NCI-H82 treated with DMSO at 0.1 percent for 48 hours (cell line): ENCODE results near the gene KRT35.
"Not testable (repeated sequence)": the region's sequence is repeated elsewhere in the genome, so short reads cannot be mapped to it uniquely, and the experiment has no call there.

Experiments
- DNase-seq: peaks from one replicate; lab custom pipeline; 2025; ENCODE audit not compliant: unreplicated experiment; lab: John Stamatoyannopoulos, UW

Gene KRT35

DNA sequence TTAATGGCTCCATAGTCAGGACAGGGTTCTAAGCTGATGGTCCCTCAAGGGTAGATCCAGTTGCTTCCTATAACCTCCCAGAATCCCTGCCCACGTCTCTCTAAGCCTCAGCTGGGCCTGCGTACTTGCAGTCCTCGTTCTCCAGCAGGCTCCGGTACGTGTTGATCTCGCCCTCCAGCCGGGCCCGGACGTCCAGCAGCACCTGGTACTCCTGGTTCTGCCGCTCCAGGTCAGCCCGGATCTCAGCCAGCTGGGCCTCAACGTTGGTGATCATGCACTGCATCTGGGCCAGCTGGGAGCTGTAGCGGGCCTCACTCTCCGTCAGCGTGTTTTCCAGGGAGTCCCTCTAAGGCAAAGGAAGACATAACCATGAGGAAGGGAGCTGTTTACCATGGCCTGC is 18.2 kb downstream of the KRT35 start:
- DNase-seq: no peak

DNA sequence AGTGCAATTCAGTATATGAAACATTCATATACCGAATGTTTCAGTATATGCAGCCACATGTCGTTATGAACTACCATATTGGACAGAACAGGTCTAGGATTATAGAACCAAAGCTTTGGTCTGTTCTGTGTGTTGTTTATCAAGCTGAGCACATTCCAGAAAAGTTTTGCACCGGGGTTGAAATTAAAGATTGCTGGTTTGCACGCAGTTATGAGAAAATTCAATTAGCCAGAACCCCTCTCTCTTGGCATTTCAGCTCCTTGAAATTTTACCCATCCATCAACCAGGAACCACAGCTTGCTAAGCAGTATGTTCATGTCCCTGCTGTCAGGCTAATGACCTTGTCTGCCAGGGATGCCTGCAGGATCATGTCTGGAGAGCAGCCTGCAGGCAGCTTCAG is 23.3 kb downstream of the KRT35 start:
- DNase-seq: no peak

DNA sequence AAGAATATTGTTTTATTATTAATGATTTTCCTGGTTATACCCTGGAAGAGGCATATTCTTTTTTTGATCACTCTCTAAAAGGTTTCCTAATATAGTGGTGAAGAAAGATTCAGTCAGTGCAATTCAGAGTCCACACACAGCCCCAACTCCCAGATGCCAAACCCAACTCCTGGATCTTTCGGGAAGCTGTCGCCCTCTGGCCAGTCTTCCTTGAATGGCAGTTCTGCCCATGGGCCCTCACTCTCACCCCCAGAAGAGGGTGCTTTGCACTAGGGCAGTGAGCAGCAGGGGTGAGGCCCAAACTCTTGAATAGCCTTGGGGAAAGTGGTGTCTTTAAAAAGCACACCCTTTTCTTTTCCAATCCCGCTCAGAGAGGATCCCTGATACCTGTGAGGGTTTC is 24.7 kb downstream of the KRT35 start:
- no peak for DNase-seq

DNA sequence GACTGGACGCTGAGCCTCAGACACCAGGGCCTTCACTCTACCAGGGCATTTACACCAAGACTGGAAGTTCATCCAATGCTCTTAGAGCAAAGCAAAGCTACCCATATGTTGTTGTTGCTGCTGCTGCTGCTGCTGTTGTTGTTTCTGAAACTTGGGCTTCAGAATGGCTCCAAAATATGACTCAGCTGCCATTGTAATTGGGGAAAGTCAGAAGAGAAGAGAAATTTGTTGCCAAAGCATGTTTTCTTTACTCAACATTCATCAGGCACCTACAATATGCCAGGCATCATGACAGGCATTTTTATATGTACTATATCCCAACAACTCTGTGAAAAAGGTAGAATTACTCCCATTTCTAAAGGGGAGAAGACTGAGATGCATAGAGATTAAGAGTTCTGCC is 25.7 kb downstream of the KRT35 start:
- no peak for DNase-seq

DNA sequence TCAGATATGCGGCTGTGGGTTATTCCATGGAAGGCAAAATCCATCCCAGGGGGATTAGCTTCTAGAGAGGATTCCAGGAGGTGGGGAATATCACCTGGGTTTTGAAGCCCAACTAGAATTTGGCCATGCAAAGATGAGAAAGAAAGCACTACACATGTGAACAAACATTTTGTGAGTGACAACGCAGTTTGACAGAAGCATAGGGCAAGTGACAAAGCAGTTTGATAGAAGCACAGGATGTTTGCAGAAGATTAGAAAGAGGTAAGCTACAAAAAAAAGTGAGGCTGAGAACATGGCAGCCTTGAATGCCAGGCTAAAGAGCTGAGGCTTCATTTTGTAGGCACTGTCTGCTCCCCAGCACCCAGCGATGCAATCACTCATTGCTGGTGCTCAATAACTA is 27.9 kb downstream of the KRT35 start:
- no peak for DNase-seq

DNA sequence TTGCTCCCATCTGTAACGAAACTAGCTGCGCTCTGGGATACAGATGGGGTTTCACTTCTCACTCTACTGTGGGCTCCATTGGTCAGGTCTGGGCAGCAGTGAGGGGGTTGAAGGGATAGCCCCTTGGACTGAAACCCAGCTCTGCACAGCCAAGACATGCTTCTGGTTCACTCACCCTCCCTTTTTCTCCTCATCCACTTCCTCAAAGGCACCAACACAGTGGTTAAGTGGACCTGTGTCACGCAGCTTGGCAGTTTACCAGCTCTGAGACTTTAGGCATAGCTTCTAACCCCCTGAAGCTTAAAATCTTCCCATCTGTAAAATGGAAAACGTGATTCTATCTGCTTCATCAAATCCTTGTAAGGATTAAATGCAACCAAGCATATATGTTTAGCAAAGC is 28.7 kb downstream of the KRT35 start:
- DNase-seq: no peak

DNA sequence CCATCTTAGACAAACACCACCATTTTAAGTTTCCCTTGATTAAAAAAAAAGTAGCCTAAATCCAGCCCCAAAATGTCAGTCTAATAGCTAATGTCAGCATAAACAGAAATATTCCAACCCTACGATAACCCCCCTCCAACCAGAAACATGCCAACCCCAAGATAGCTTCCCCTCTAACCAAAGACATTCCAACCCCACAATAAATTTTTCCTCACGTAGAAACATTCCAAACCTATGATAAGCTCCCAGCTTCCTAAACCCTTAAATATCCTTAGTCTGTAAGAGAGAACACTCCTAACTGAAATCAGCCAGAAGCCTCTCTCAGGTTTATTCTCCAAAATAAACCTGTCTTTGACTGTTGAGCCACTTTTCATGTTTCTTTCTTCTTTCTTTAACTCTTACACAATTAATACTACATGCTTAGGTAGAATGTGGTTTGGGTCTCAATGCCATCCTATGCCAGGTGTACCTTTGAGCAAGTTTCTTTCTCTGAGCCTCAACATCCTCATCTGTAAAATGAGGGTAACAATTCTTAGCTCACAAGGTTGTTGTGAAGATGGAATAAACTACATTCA is 29.7 kb downstream of the KRT35 start:
- DNase-seq: no peak

DNA sequence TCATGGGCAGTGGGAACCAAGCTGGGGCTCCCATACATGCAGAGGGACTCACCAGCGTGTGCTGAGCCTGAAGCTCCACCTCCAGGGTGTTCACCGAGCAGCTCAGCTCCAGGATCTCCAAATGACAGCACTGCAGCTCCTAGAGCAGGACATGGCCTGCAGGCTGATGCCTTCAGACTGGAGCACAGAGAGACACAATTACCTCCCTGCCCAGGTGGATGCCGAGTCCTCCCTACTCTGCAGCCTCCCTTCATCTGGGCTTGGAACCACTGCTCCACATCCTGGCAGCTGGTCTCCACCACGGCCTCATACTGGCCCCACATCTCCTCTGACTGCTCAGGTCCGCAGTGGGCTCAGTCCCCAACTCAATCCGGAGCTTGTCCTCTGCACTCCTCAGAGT is 31.9 kb downstream of the KRT35 start:
- DNase-seq: no peak

DNA sequence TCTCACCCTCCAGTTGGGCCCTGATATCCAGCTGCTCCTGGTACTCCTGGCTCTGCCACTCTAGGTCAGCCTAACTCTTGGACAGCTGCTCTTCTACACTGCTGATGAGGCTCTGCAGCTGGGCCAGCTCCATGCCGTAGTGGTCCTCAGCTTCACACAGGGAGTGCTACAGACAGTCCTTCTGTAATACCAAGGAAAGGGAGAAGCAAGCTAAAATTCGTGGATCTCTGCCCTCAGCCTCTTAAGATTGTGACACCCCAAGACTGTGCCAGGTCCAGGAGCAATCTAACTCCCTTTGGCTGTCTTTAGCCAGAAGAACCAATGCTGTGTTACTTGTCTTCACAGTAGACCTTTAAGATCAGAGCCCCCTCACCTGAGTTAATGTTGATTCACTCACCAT is 32.4 kb downstream of the KRT35 start:
- DNase-seq: no peak

DNA sequence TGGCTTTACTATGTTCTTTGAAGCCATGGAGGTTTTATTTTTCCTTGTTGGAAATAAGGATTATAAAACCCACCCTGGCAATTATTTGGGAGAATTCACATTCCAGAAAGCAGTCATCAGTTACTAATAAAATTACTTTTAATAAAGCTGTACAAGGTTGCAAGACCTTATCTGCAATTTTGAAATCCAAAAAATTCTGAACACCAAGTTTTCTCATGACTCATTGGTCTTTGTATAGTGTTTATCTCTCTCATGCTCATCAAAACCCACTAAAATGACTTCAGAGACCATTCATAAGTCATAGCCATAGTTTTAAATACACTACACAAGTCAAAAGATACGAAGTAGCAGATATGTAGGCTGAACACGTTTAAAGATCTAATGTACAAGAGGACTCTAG is 34.1 kb downstream of the KRT35 start:
- no peak for DNase-seq

DNA sequence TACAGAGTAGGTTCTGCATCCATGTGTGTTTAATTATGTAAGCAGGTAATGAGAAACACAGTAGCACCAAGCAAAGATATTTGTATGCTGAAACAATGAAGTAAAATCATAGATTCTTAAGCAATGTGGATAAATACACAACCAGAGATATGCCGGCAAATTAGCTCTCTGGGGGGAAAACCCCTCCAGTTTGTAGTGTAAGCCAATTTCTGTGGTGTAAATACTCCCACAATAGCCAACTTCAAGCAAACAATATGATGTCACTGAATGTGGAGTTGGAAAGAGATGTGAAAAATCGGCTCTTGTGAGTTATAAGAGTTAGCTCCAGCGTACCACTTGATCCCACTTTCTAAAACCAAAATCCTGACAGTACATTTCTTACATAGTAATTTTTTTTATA is 36.3 kb downstream of the KRT35 start:
- DNase-seq: no peak

DNA sequence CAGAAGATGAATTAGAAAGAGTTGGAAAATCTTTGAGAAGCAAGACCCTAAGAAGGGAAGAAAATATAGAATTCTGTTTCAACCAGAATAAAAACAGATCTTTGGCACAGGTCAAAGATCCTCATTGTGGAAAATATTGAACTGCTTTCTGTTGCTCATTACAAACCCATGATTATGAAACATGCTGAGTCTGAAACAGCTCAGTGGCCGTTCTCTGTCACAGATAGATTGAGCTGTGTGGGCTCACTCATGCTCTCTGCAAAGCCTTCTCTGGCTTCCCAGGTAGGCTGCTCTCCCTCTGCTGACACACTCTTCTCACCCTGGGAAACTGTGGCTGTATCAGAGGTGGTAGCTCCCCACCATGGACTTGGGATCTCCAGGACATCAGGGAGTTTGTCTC is 36.8 kb downstream of the KRT35 start:
- DNase-seq: no peak

DNA sequence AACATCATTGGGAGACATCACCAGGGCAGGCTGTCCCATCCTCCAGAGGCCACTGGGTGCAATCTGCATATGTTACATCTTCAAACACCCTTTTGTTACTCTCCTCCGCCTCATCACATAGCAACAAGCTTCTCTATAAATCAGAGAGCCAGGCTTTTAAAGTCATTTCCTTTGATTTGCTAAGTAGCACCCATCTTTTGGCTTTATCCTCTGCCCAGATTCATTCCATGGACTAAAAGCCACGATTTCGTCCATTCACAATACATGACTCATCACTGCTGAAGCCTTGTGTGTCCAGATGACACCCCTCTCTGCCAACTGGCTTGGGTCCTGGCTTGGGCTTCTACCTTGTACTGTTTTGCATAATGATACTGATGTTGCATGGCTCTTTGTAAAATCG is 38.2 kb downstream of the KRT35 start:
- DNase-seq: no peak

DNA sequence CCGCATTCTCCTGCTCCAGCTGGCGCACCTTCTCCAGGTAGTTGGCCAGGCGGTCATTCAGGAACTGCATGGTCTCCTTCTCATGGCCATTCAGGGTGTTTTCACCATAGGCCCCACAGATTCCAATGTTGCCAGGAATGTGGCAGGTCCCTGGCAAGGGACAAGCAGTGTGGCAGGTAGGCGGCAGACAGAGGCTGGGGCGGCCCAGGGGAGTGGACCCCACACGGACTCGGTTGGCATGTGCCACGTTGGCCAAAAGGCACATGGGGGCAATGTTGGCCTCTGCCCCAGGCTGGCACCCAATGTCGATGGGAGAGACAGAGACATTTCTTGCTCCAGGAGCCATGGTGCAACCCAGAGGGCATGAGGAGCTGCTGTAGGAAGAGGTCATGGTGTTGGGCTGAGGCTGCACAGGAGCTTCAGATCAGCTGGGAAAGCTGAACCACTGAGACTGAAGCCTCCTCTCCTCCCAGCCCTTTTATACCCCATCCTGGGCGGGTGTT is 40.4 kb downstream of the KRT35 start, which contains the start of gene KRT38:
Gene KRT38, minus strand, starts transcription at position 453 of the 503 bp plus-strand sequence. Its CDS starts 62 bp downstream, at position 391.
- DNase-seq: no peak

DNA sequence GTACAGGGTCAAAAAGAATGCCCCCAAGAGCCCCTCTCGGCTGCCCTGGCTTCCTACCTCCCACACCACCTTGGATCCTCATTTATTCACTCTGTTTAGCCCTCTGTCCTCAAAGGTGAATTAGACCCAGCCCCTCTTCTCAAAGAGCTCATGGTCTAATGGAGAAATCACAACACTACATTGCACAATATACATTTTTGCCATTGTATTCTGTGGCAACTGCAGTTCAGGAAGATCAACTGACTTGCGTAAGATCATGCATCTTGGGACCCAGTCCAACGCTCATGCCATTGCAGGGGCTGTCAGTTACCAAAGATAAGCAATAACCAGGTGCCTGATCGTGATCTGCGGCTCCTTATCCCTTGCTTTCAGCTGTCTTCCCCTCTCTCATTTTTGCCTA is 41.6 kb downstream of the KRT35 start:
- DNase-seq: no peak

DNA sequence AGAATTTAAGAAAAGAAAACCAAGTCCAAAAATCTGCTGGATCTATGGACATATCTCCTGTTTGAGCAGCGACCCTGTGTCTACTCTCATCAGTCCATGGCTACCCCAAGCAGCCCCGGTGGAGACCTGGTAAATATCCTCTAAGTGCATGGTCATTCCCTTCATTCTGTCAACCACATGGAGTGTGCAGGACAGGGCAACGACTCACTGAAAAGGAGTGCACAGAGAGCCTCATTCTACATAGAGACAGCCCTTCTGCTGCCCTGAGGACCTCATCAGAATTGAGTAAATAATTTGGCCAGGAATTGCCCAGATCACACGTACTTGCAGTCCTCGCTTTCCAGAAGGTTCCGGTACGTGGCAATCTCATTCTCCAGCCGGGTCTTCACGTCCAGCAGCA is 43.2 kb downstream of the KRT35 start:
- DNase-seq: no peak

DNA sequence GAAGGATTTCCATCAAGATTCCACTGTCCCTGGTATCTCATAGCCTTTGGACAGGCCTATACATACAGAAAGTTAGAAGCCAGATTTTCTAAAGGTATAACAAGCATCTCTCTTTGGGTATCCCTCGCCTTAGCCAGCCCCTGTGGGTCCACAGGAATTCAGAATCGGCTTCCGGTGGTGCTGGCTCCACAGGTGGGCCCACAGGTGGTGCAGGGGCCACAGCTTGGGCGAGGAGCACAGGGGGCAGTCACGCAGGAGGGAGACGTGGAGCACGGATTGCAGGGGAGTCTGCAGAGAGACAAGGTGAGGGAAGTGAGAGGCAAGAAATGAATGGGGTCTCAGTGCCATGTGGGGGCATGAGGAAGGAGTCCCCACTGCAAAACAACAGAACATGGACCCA is 43.7 kb downstream of the KRT35 start:
- DNase-seq: no peak

DNA sequence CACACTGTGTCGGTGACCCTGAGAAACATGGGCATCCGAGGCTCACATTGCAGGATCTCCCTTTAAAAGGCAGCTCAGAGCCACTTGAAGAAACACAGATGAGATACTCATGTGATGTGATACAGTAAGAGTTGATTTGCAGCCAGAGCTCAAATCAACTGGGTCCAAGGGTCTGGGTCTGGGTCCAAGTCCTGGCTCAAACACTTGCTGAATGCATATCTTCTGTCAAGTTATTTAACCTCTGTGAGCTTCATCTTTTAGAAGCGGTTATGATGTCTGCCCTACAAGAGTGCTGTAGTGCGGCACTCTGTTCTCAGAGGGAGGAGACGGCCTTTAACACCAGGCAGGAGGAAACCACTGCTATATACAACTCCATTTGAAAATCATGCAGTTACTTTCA is 46.5 kb downstream of the KRT35 start:
- DNase-seq: no peak

DNA sequence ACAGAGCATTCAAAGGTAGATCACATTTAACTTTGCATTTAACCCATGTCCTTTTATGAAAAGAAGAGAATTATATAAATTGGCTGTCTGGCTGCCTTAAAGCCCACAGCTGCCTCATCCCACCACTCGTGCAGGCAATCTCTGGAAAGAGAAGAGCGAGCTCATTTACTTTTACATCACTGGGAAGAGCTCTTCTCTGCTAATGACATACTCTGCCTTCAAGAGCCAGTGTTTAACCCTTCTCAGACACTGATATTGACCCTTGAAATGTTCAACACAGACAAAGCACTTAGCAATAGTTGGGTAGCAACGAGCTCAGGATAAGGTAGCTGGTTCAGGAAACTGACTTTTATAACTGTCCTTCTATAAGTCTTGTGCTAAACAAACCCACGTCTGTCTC is 46.9 kb downstream of the KRT35 start:
- DNase-seq: no peak

DNA sequence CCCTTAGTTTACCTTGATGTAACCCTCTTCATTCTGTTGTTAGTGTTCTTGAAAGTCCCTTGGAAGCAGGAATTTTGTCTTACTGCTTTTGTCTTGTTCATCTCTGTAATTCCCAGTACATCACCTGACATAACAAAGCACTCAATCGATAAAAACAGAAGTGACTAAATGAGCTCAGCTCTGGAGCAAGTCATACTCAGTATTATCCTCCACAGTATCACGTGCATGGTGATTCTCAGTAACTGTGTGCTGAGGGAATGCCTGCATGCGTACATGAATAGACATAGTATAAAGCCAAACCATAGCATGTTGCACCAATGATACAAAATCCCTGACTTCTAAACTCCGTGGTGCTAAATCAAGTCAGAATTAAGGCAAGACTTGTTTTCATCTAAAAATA is 47.4 kb downstream of the KRT35 start:
- DNase-seq: no peak

DNA sequence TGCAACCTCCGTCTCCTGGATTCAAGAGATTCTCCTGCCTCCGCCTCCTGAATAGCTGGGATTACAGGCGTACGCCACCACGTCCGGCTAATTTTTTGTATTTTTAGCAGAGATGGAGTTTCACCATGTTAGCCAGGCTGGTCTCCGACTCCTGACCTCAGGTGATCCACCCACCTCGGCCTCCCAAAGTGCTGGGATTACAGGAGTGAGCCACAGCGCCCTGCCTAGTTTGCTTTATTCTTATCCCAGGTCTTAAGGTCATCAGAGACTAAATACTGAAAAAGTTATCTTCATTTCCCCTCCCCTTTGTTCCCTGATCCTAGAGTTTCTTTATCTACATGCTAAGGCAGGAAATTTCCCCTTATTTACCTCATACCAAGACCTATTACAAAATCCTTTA is 50.6 kb downstream of the KRT35 start:
- not testable (repeated sequence) for DNase-seq

DNA sequence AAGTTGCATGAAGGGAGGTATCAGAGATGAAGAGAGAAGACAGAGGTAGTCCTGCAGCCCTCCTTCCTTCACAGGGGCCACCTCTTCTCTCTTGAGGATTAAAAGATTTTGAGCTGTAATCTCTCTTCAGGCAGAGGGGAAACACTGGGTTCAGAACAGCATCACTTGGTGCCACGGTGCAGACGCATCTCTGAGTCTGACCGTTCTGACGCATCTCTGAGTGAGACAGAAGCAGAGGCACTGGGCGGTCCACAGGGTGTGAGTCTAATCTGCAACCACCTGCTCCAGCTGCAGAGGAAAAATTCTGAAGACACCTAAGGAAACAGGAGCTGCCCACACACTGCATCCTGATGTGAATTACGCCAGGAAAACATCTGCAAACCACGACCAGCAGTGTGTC is 51.3 kb downstream of the KRT35 start:
- no peak for DNase-seq

DNA sequence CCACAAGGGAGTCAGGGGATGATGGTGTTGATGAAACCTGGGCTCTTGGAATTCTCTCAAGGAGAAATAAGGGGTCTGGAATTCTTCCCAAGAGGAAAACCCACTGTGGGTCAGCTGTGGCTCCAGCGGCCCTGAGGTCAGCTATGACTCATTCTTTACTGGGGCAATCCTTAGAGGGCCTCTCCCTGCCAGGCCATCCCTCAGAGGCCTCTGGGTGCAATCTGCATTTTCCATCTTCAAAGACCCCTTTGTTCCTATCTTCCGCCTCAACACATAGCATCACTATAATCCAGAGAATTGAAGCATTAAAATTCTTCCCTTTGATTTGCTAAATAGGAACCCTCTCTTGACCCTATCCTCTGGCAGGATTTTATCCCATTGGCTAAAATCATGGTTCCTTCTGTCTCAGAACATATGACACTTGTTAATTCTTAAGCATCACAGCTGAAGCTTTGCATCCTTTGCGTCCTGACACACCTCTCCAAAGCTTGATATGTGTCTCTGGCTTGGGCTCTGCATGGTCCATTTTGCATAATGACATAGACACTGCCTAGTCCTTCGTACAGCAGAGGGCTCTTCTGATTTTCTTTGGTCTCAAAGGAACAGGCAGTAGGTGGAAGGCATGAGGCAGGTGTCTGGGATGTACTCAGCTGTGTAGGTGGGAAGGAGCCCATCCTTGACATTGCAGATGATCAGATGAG is 52.2 kb downstream of the KRT35 start:
- no peak for DNase-seq
